Neural progenitor cell (in vitro differentiated cells): ENCODE measurements around the gene FGD6. TPM values are rescaled to one million over a fixed set of nuclear protein-coding genes. Genes with fewer than 3 reads are reported as not detected.

Experiments
- DNase-seq: peaks from one replicate; pipeline ENCODE4 v3.0.0-alpha.2; 2016; ENCODE audit warnings: low spot score
- H2AFZ ChIP-seq: fragments of 200-600 bp; sonication (generic); replicated peaks from 2 replicates; pipeline ENCODE4 v1.6.1; 2016; ENCODE audit warnings: antibody characterized with exemption
- H3F3A ChIP-seq: fragments of 200-600 bp; sonication (generic); 2 replicates; pipeline ENCODE4 v1.6.1; 2016; ENCODE audit warnings: antibody characterized with exemption, low read depth
- H3K27ac ChIP-seq: fragments of 200-600 bp; sonication (generic); 2 replicates; pipeline ENCODE4 v1.5.1; 2016; ENCODE audit warnings: mild to moderate bottlenecking
- H3K27me3 ChIP-seq: fragments of 200-600 bp; sonication (generic); 2 replicates; pipeline ENCODE4 v1.6.1; 2016; ENCODE audit warnings: mild to moderate bottlenecking, moderate library complexity
- H3K36me3 ChIP-seq: fragments of 200-600 bp; sonication (generic); 2 replicates; pipeline ENCODE4 v1.5.1; 2016
- H3K4me1 ChIP-seq: fragments of 200-600 bp; sonication (generic); 2 replicates; pipeline ENCODE4 v1.6.1; 2016; ENCODE audit warnings: mixed run types
- H3K4me2 ChIP-seq: fragments of 200-600 bp; sonication (generic); 2 replicates; pipeline ENCODE4 v1.6.1; 2016
- H3K4me3 ChIP-seq: fragments of 200-600 bp; sonication (generic); 2 replicates; pipeline ENCODE4 v1.5.1; 2016
- H3K79me2 ChIP-seq: fragments of 200-600 bp; sonication (generic); 2 replicates; pipeline ENCODE4 v1.6.1; 2016; ENCODE audit warnings: low read depth
- H3K9ac ChIP-seq: fragments of 200-600 bp; sonication (generic); 2 replicates; pipeline ENCODE4 v1.6.1; 2016
- H3K9me3 ChIP-seq: fragments of 200-600 bp; sonication (generic); 2 replicates; pipeline ENCODE4 v1.5.1; 2016; ENCODE audit warnings: low read depth
- H4K20me1 ChIP-seq: fragments of 200-600 bp; sonication (generic); 2 replicates; pipeline ENCODE4 v1.6.1; 2016; ENCODE audit warnings: low read depth
- H3K27ac Mint-ChIP-seq: 3 replicates; pipeline ENCODE4 v1.8.0; 2021; ENCODE audit warnings: mixed read lengths
- H3K27me3 Mint-ChIP-seq: 2 replicates; pipeline ENCODE4 v1.8.0; 2022; ENCODE audit warnings: low read depth, mild to moderate bottlenecking, inconsistent platforms, moderate library complexity, mixed read lengths; ENCODE audit not compliant: insufficient read depth
- H3K36me3 Mint-ChIP-seq: 3 replicates; pipeline ENCODE4 v1.8.0; 2021; ENCODE audit warnings: mixed read lengths
- H3K4me1 Mint-ChIP-seq: 3 replicates; pipeline ENCODE4 v1.8.0; 2021; ENCODE audit warnings: mixed read lengths
- H3K4me3 Mint-ChIP-seq: 3 replicates; pipeline ENCODE4 v1.8.0; 2021; ENCODE audit warnings: mild to moderate bottlenecking, moderate library complexity, mixed read lengths
- H3K9me3 Mint-ChIP-seq: 3 replicates; pipeline ENCODE4 v1.8.0; 2020; ENCODE audit warnings: mixed read lengths
- CTCF ChIP-seq: fragments of 200-600 bp; sonication (generic); IDR thresholded peaks from 2 replicates; pipeline ENCODE4 v1.5.1; 2017; ENCODE audit warnings: antibody characterized with exemption, mild to moderate bottlenecking
- EZH2 ChIP-seq: fragments of 200-600 bp; sonication (generic); IDR thresholded peaks from 2 replicates; pipeline ENCODE4 v1.6.1; 2017; ENCODE audit warnings: antibody characterized with exemption, mild to moderate bottlenecking, moderate library complexity
- EZH2phosphoT487 ChIP-seq: fragments of 200-600 bp; sonication (generic); IDR thresholded peaks from 2 replicates; pipeline ENCODE4 v1.6.1; 2017; ENCODE audit warnings: antibody characterized with exemption
- total RNA-seq: library from RNA; depleted of rRNA; stranded (reverse); fragments of >200 nt; gene quantifications from 2 replicates; pipeline ENCODE4 v1.2.3, GENCODE V29; 2015; ENCODE audit warnings: low replicate concordance

Gene FGD6
- total RNA-seq, 1 donor from 2014 or later, result 32.0 TPM

- Mint-ChIP-seq H3K4me3 (no peak overlapping the region), H3K27me3 (peaks cover 2% of the 10 kb centered on the region), H3K27ac (no peak overlapping the region), H3K36me3 (peaks cover 19% of the 10 kb centered on the region), H3K9me3 (no peaks in the 10 kb centered on the region), H3K4me1 (peaks cover 4% of the 10 kb centered on the region)
- TF ChIP-seq CTCF (no peak), EZH2 (no peak), EZH2phosphoT487 (no peak)
- Histone ChIP-seq H4K20me1 (no peaks in the 10 kb centered on the region), H3K9me3 (no peaks in the 10 kb centered on the region), H3K4me2 (no peak overlapping the region), H3K79me2 (no peaks in the 10 kb centered on the region), H3K4me1 (peaks cover 6% of the 10 kb centered on the region), H3K36me3 (no peaks in the 10 kb centered on the region), H3K27me3 (no peaks in the 10 kb centered on the region), H3F3A (no peaks in the 10 kb centered on the region), H3K27ac (no peak overlapping the region), H3K9ac (no peak overlapping the region), H2AFZ (no peak overlapping the region), H3K4me3 (no peak overlapping the region)
- DNase-seq, result no peak
Observed at GRCh38 chr12:95116773-95117172, 100.5 kb downstream of the FGD6 start.

- no peak for DNase-seq
- no peak for TF ChIP-seq EZH2phosphoT487
- no peak for TF ChIP-seq CTCF
- no peak for TF ChIP-seq EZH2
- no peaks in the 10 kb centered on the region for H3K27me3 ChIP-seq
- no peak overlapping the region for H2AFZ ChIP-seq
- H3K9me3 Mint-ChIP-seq, result no peaks in the 10 kb centered on the region
- H3K9me3 ChIP-seq, result no peaks in the 10 kb centered on the region
- peaks cover 22% of the 10 kb centered on the region for H3K36me3 Mint-ChIP-seq
- no peak overlapping the region for H3K27ac Mint-ChIP-seq
- peaks cover 4% of the 10 kb centered on the region for H3K4me1 Mint-ChIP-seq
- H3K27ac ChIP-seq, result no peak overlapping the region
- no peak overlapping the region for H3K4me3 ChIP-seq
- peaks cover 2% of the 10 kb centered on the region for H3K27me3 Mint-ChIP-seq
- H3K4me2 ChIP-seq, result no peak overlapping the region
- no peaks in the 10 kb centered on the region for H3F3A ChIP-seq
- H3K36me3 ChIP-seq, result no peaks in the 10 kb centered on the region
- no peak overlapping the region for H3K4me3 Mint-ChIP-seq
- H3K4me1 ChIP-seq, result peaks cover 6% of the 10 kb centered on the region
- H3K79me2 ChIP-seq, result no peaks in the 10 kb centered on the region
- no peak overlapping the region for H3K9ac ChIP-seq
- no peaks in the 10 kb centered on the region for H4K20me1 ChIP-seq
Observed at GRCh38 chr12:95116341-95116740, 100.9 kb downstream of the FGD6 start.

- H3K4me1 ChIP-seq, result peaks cover 6% of the 10 kb centered on the region
- Mint-ChIP-seq H3K4me3 (no peak overlapping the region), H3K9me3 (no peaks in the 10 kb centered on the region), H3K27me3 (peaks cover 4% of the 10 kb centered on the region), H3K27ac (peak overlapping the region; percentile 7), H3K36me3 (peaks cover 26% of the 10 kb centered on the region), H3K4me1 (peaks cover 4% of the 10 kb centered on the region)
- no peaks in the 10 kb centered on the region for H3K36me3 ChIP-seq
- no peaks in the 10 kb centered on the region for H3F3A ChIP-seq
- no peaks in the 10 kb centered on the region for H3K79me2 ChIP-seq
- no peak overlapping the region for H2AFZ ChIP-seq
- no peak overlapping the region for H3K27ac ChIP-seq
- DNase-seq, result no peak
- no peaks in the 10 kb centered on the region for H3K27me3 ChIP-seq
- no peak overlapping the region for H3K4me3 ChIP-seq
- H4K20me1 ChIP-seq, result no peaks in the 10 kb centered on the region
- TF ChIP-seq CTCF (no peak), EZH2 (no peak), EZH2phosphoT487 (no peak)
- H3K9ac ChIP-seq, result no peak overlapping the region
- H3K4me2 ChIP-seq, result no peak overlapping the region
- H3K9me3 ChIP-seq, result no peaks in the 10 kb centered on the region
Observed at GRCh38 chr12:95115641-95116040, 101.6 kb downstream of the FGD6 start.
